Measurements from ENCODE around the gene MSH5. TPM values are rescaled to one million over a fixed set of nuclear protein-coding genes. Genes with fewer than 3 reads are reported as not detected.

The MSH5 gene
- total RNA-seq, 1 experiment from 2014 or later, result 43.1 TPM

GRCh38 chr6:31771992-31772358 lies 32.2 kb downstream of the MSH5 start:
- ATAC-seq (no peak), DNase-seq (ENCODE audit: low spot score) (no peak)
- Mint-ChIP-seq H3K27me3 (ENCODE audit: low read depth) (no peaks in the 10 kb centered on the region; the same call in 1 of the 2 replicates), H3K36me3 (no peaks in the 10 kb centered on the region), H3K4me1 (0 out of 2 replicates have a peak, but pooled peaks cover 2% of the 10 kb centered on the region), H3K4me3 (no peak overlapping the region), H3K9me3 (no peaks in the 10 kb centered on the region), H3K27ac (no peak overlapping the region)
- CTCF ChIA-PET, result interaction anchor here (1.4 to 3.0 kb wide), 7 partner anchors 19 to 111 kb away, joined by 3 to 16 read pairs (median 13); partner anchors contain the start of genes HSPA1B, LSM2, MSH5 and NEU1
- POLR2A ChIA-PET, result interaction anchor here (0.7 kb wide), 1 partner anchor 61 kb away, joined by 6 read pairs; no protein-coding TSS in a partner anchor
- no peak for TF ChIP-seq ARID4B (CRISPR knock-in tag; IDR thresholded peaks at IDR 0.05; ENCODE audit: borderline replicate concordance)
- no peak for TF ChIP-seq HMGA2 (CRISPR knock-in tag; IDR thresholded peaks at IDR 0.05)
- no peak for TF ChIP-seq SMAD3 (CRISPR knock-in tag; IDR thresholded peaks at IDR 0.05; ENCODE audit: borderline replicate concordance)
- no peak for TF ChIP-seq TCF7 (CRISPR knock-in tag; IDR thresholded peaks at IDR 0.05; ENCODE audit: low read depth)
- no peak for TF ChIP-seq CTCF (IDR thresholded peaks at IDR 0.05)
- TF ChIP-seq RORB (CRISPR knock-in tag; IDR thresholded peaks at IDR 0.05), result no peak
- no peak for TF ChIP-seq ESRRA (CRISPR knock-in tag; IDR thresholded peaks at IDR 0.05; ENCODE audit: borderline replicate concordance)
- no peak for TF ChIP-seq SP1 (CRISPR knock-in tag; conservative IDR thresholded peaks at IDR 0.05)
- TF ChIP-seq RELA (CRISPR knock-in tag; IDR thresholded peaks at IDR 0.05; ENCODE audit: borderline replicate concordance), result no peak
- no peak for TF ChIP-seq ZSCAN18 (CRISPR knock-in tag; IDR thresholded peaks at IDR 0.05)

GRCh38 chr6:31775184-31775583 lies 35.4 kb downstream of the MSH5 start:
- ATAC-seq, result no peak
- ChIA-PET POLR2A (interaction anchor here (1.2 kb wide), 1 partner anchor 16 kb away, joined by 3 read pairs; no protein-coding TSS in a partner anchor), CTCF (interaction anchor here (0.8 to 3.0 kb wide), 8 partner anchors 9 to 94 kb away, joined by 3 to 16 read pairs (median 6); partner anchors contain the start of genes DDAH2, HSPA1B, LY6G5C and VARS1)

More at GRCh38 chr6:31775184-31775583, 35.4 kb downstream of the MSH5 start:
- peak overlapping the region; percentile 36; the same call in 1 of the 2 replicates for H3K27ac Mint-ChIP-seq
- no peaks in the 10 kb centered on the region for H3K9me3 Mint-ChIP-seq
- peaks cover under 1% of the 10 kb centered on the region; the same call in 1 of the 2 replicates for H3K36me3 Mint-ChIP-seq
- TF ChIP-seq ZNF263 (CRISPR knock-in tag; IDR thresholded peaks at IDR 0.05; ENCODE audit: low read depth), result no peak
- TF ChIP-seq ZMAT4 (CRISPR knock-in tag; IDR thresholded peaks at IDR 0.05), result no peak
- TF ChIP-seq E2F5 (CRISPR knock-in tag; IDR thresholded peaks at IDR 0.05), result no peak
- no peak for TF ChIP-seq GRHL2 (CRISPR knock-in tag; IDR thresholded peaks at IDR 0.05; ENCODE audit: insufficient replicate concordance, severe bottlenecking)
- TF ChIP-seq ZNF532 (CRISPR knock-in tag; IDR thresholded peaks at IDR 0.05; ENCODE audit: borderline replicate concordance), result no peak
- peak; percentile 54; the same call in 1 of the 2 replicates for TF ChIP-seq PRDM15 (CRISPR knock-in tag; IDR thresholded peaks at IDR 0.05)
- 0 out of 2 replicates have a peak, but pooled peaks cover 2% of the 10 kb centered on the region for H3K4me1 Mint-ChIP-seq
- no peak overlapping the region for H3K4me3 Mint-ChIP-seq
- DNase-seq (ENCODE audit: low spot score), result no peak
- no peaks in the 10 kb centered on the region for H3K27me3 Mint-ChIP-seq (ENCODE audit: low read depth)

Data from WTC11 (cell line).